Measurements from ENCODE around the gene CHCHD10.
"Not testable (repeated sequence)": the region's sequence is repeated elsewhere in the genome, so short reads cannot be mapped to it uniquely, and the experiment has no call there.

CHCHD10 gene

GRCh38 chr22:23744485-23744884 lies 23.3 kb downstream of the CHCHD10 start:
- DNase-seq: no peak

- DNase-seq: no peak
Observed at GRCh38 chr22:23744001-23744400, 23.8 kb downstream of the CHCHD10 start.

- peak; percentile 90 for DNase-seq
Observed at GRCh38 chr22:23743303-23743705, 24.5 kb downstream of the CHCHD10 start.

GRCh38 chr22:23742505-23743264 lies 25.1 kb downstream of the CHCHD10 start:
- DNase-seq: no peak

GRCh38 chr22:23737696-23738095 lies 30.1 kb downstream of the CHCHD10 start:
- no peak for DNase-seq

GRCh38 chr22:23728108-23728507 lies 39.7 kb downstream of the CHCHD10 start:
- not testable (repeated sequence) for DNase-seq

- no peak for DNase-seq
Observed at GRCh38 chr22:23722724-23723123, 45.0 kb downstream of the CHCHD10 start.

GRCh38 chr22:23722160-23722559 lies 45.6 kb downstream of the CHCHD10 start:
- no peak for DNase-seq

GRCh38 chr22:23720855-23721254 lies 46.9 kb downstream of the CHCHD10 start:
- no peak for DNase-seq

- DNase-seq: no peak
Observed at GRCh38 chr22:23718371-23719165, 49.2 kb downstream of the CHCHD10 start.

GRCh38 chr22:23716811-23717801 lies 50.7 kb downstream of the CHCHD10 start:
- peak; percentile 90 for DNase-seq

Measured in femur (tissue), 1 donor.